ENCODE results near the gene FAM83G. TPM values are rescaled to one million over a fixed set of nuclear protein-coding genes. Genes with fewer than 3 reads are reported as not detected.

The FAM83G gene
- total and polyA plus RNA-seq, 3 donors from 2014 or later = 2.5 to 4.7 (median 4.6) TPM

DNA sequence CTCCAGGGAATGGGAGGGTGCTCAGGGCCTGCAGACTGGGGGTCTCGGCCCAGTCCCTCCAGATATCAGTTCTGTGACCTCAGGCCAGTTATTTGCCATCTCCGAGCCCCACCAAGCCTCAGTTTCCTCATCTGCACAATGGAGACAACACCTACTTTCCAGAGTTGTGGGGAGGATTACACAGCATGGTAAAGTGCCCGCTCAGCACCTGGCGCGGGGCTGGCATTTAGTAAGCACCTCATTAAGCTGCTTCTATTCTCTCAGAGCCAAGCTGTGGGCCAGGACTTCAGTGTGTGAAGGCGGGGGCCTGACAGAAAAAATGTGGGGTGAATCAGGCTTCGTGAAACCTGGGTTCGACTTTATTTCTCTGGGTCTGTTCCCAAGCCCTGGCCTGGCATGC lies 5.2 kb downstream of the FAM83G start:
- H3K9me3 ChIP-seq = no peaks in the 10 kb centered on the region
- H3K4me1 ChIP-seq = no peaks in the 10 kb centered on the region
- intact Hi-C loops (cut with DNase I; ENCODE audit: low total_unique reads) = no loop called here
- 94 to 96% methylated on average over 8 of the region's 8 CpGs for WGBS, 2 donors
- H3K36me3 ChIP-seq (ENCODE audit: low read depth, missing control alignments) = no peaks in the 10 kb centered on the region
- DNase-seq = no peak
- H3K27ac ChIP-seq = no peak overlapping the region
- H3K4me3 ChIP-seq = no peak overlapping the region
- TF ChIP-seq, protein P1, sequence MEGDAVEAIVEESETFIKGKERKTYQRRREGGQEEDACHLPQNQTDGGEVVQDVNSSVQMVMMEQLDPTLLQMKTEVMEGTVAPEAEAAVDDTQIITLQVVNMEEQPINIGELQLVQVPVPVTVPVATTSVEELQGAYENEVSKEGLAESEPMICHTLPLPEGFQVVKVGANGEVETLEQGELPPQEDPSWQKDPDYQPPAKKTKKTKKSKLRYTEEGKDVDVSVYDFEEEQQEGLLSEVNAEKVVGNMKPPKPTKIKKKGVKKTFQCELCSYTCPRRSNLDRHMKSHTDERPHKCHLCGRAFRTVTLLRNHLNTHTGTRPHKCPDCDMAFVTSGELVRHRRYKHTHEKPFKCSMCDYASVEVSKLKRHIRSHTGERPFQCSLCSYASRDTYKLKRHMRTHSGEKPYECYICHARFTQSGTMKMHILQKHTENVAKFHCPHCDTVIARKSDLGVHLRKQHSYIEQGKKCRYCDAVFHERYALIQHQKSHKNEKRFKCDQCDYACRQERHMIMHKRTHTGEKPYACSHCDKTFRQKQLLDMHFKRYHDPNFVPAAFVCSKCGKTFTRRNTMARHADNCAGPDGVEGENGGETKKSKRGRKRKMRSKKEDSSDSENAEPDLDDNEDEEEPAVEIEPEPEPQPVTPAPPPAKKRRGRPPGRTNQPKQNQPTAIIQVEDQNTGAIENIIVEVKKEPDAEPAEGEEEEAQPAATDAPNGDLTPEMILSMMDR (IDR thresholded peaks at IDR 0.05) = no peak
- no peak for TF ChIP-seq POLR2A (IDR thresholded peaks at IDR 0.05)
- H3K27me3 ChIP-seq = no peaks in the 10 kb centered on the region

DNA sequence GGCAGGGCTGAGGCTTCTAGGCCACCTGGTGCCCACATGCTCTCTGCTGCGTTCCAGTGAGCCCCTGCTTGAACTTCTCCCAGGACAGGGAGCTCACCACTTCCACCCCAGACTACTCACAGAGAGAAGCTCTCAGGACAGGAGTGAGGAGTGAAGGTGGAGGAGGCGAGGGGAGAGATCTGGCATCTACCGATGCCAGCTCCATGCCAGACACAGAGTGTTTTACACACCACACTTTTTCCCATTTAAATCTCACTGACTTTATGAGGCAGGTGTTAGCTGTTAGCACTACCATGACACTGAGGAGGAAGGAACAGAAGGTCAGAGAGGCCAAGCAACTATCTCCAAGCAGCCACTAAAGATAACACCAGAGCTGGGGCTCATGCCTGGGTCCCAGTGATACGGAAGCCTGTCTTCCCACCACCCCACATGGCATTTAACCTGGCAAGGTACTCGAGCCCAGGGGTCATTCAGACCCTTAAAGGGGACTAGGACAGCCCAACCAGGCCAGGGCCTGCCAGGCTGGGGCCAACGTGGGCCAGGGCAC lies 6.8 kb downstream of the FAM83G start:
- Histone ChIP-seq H3K9me3 (no peaks in the 10 kb centered on the region), H3K36me3 (ENCODE audit: low read depth, missing control alignments) (no peaks in the 10 kb centered on the region), H3K27ac (no peak overlapping the region), H3K4me1 (no peaks in the 10 kb centered on the region), H3K27me3 (no peaks in the 10 kb centered on the region), H3K4me3 (no peak overlapping the region)
- 81 to 92% methylated on average over 3 to 6 of the region's 6 CpGs for WGBS, 2 donors
- DNase-seq = no peak
- TF ChIP-seq POLR2A (IDR thresholded peaks at IDR 0.05) = no peak
- TF ChIP-seq, protein P1 (IDR thresholded peaks at IDR 0.05) = no peak
- intact Hi-C loops (cut with DNase I; ENCODE audit: low total_unique reads) = no loop called here

- no peak overlapping the region for H3K27ac ChIP-seq
- H3K4me3 ChIP-seq = no peak overlapping the region
- no peaks in the 10 kb centered on the region for H3K27me3 ChIP-seq
- 100% methylated on average over 2 of the region's 2 CpGs for WGBS, 2 donors
- intact Hi-C loops (cut with DNase I; ENCODE audit: low total_unique reads) = no loop called here
- no peaks in the 10 kb centered on the region for H3K9me3 ChIP-seq
- no peaks in the 10 kb centered on the region for H3K4me1 ChIP-seq
- H3K36me3 ChIP-seq (ENCODE audit: low read depth, missing control alignments) = no peaks in the 10 kb centered on the region
- TF ChIP-seq POLR2A (IDR thresholded peaks at IDR 0.05) = no peak
- TF ChIP-seq, protein P1 (IDR thresholded peaks at IDR 0.05) = no peak
- DNase-seq = no peak
Measured at GRCh38 chr17:18996458-18996857, 8.1 kb downstream of the FAM83G start.

DNA sequence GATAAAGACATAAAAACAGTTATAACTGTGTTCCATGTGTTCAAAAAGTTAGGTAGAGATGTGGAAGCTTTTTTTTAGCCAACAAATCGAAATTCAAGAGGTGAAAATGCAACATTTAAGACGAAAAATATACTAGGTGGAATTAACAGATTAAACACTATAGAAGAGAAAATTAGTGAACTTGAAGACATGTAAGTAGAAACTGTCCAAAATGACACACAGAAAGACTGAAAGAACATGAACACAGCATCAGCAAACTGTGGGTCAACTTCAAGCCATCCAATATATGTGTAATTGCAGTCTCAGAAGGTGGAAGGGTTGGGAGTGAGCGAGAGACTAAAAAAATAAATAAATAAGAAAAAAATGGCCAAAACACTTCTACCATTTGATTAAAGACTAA lies 9.3 kb downstream of the FAM83G start:
- no peak for DNase-seq
- H3K36me3 ChIP-seq (ENCODE audit: low read depth, missing control alignments) = no peaks in the 10 kb centered on the region
- H3K27ac ChIP-seq = no peak overlapping the region
- no peaks in the 10 kb centered on the region for H3K9me3 ChIP-seq
- 93 to 95% methylated on average over 3 of the region's 3 CpGs for WGBS, 2 donors
- H3K4me1 ChIP-seq = no peaks in the 10 kb centered on the region
- H3K4me3 ChIP-seq = no peak overlapping the region
- TF ChIP-seq, protein P1 (IDR thresholded peaks at IDR 0.05) = no peak
- no peak for TF ChIP-seq POLR2A (IDR thresholded peaks at IDR 0.05)
- intact Hi-C loops (cut with DNase I; ENCODE audit: low total_unique reads) = no loop called here
- H3K27me3 ChIP-seq = no peaks in the 10 kb centered on the region

GRCh38 chr17:18994631-18995030 lies 9.9 kb downstream of the FAM83G start:
- TF ChIP-seq, protein P1 (IDR thresholded peaks at IDR 0.05) = no peak
- no peak for TF ChIP-seq POLR2A (IDR thresholded peaks at IDR 0.05)
- Histone ChIP-seq H3K36me3 (ENCODE audit: low read depth, missing control alignments) (no peaks in the 10 kb centered on the region), H3K27ac (no peak overlapping the region), H3K9me3 (no peaks in the 10 kb centered on the region), H3K4me1 (no peaks in the 10 kb centered on the region), H3K27me3 (no peaks in the 10 kb centered on the region), H3K4me3 (no peak overlapping the region)
- intact Hi-C loops (cut with DNase I; ENCODE audit: low total_unique reads) = no loop called here
- 48% methylated on average over 1 of the region's 1 CpG for WGBS, 2 donors
- DNase-seq = no peak

All from testis (tissue), 3 donors.